Activated CD4-positive, alpha-beta T cell treated with anti-CD3 and anti-CD28 coated beads, Interleukin-2, amount 10 ng/mL, durations not matched to agents 24 days and 14 days (primary cell): ENCODE results near the gene SCFD2. TPM values are rescaled to one million over a fixed set of nuclear protein-coding genes. Genes with fewer than 3 reads are reported as not detected.
"Not testable (repeated sequence)": the region's sequence is repeated elsewhere in the genome, so short reads cannot be mapped to it uniquely, and the experiment has no call there.

Source experiments
- DNase-seq: peaks from one replicate; pipeline ENCODE4 v3.0.0; 2022
- H3K27ac Mint-ChIP-seq: one replicate; pipeline ENCODE4 v1.8.0; 2022; ENCODE audit warnings: mild to moderate bottlenecking, mixed read lengths
- H3K27me3 Mint-ChIP-seq: one replicate; pipeline ENCODE4 v1.8.0; 2022; ENCODE audit warnings: mixed read lengths
- H3K36me3 Mint-ChIP-seq: one replicate; pipeline ENCODE4 v1.8.0; 2022; ENCODE audit warnings: low read depth, mild to moderate bottlenecking, mixed read lengths
- H3K4me1 Mint-ChIP-seq: one replicate; pipeline ENCODE4 v1.8.0; 2021; ENCODE audit warnings: mixed read lengths
- H3K4me3 Mint-ChIP-seq: one replicate; pipeline ENCODE4 v1.8.0; 2022; ENCODE audit warnings: mild to moderate bottlenecking, moderate library complexity, mixed read lengths
- H3K9me3 Mint-ChIP-seq: one replicate; pipeline ENCODE4 v1.8.0; 2021; ENCODE audit warnings: mixed read lengths
- intact Hi-C: fragments of 100-400 bp; cut with micrococcal nuclease; formaldehyde crosslinking; loops from one replicate; pipeline ENCODE4 v1.15.1; 2023
- total RNA-seq: library from RNA; stranded (reverse); gene quantifications from 2 replicates; pipeline ENCODE4 v1.2.3, GENCODE V29; 2022

The SCFD2 gene
- total RNA-seq, 1 donor from 2014 or later, result 39.9 TPM

DNA sequence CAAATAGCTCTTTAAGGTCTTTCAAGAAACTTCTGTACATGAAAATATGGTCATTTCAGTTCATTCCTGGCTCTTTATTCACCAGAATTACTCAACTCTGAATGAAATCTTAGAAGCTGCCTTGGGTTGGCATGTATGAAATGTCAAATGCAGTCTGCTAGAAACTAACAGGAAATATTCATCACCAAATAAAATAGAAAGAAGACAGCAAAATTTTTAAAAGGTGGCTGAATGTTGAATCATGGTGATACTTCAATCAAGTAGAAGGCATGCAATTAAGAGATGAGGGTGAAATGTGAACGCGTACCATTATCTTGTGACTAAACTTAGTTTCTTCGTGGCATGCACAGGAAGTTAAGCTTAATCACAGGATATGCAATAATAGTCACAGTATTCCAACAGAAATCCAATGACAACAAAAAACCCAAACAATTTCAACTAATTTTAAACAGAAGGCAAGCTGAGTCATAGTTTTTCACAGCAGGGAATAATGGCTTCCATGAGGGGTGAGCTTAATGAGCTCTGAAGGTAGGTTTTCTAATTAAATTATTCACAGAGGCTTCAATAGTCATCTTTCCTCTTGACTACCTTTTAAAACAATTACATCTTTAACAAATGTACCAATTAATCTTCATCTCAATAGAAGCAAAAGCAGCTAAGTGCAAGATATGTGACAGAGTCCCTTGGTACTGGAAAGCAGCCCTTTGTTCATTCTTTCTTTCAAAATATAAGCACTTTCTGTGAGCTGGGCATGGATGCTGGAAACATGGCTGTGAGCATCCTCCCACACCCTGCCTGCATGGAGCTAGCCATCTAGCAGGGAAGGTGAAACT is 44.5 kb downstream of the SCFD2 start:
- no peak for DNase-seq
- H3K4me3 Mint-ChIP-seq, result no peak overlapping the region

DNA sequence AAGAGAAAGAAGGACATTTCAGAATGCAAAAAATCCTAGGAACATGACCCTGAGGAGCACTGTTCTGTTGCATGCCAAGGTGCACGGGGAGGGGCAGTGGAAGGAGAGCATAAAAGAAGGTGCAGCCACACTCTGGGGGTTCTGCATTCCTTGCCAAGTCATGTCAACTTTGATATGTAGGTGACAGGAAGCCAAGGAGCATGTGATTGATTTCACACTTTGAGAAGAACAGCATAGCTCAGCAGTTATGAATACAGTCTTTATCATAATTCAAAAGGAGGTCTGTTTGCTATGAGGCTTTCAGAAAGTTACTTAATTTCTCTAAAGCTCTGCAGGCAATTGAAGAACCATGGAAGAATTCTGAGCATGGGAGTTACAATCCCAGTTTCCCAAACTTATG is 50.6 kb downstream of the SCFD2 start:
- no peak for DNase-seq
- Mint-ChIP-seq H3K9me3 (no peaks in the 10 kb centered on the region), H3K4me3 (no peak overlapping the region), H3K36me3 (peaks cover 6% of the 10 kb centered on the region), H3K4me1 (peaks cover 5% of the 10 kb centered on the region), H3K27ac (no peak overlapping the region), H3K27me3 (no peaks in the 10 kb centered on the region)
- intact Hi-C loops, result no loop called here

More for the DNA sequence above, 44.5 kb downstream of the SCFD2 start:
- Mint-ChIP-seq H3K9me3 (peaks cover 2% of the 10 kb centered on the region), H3K27ac (no peak overlapping the region), H3K4me1 (peaks cover 10% of the 10 kb centered on the region), H3K27me3 (no peaks in the 10 kb centered on the region), H3K36me3 (peaks cover 6% of the 10 kb centered on the region)
- intact Hi-C loops, result no loop called here

DNA sequence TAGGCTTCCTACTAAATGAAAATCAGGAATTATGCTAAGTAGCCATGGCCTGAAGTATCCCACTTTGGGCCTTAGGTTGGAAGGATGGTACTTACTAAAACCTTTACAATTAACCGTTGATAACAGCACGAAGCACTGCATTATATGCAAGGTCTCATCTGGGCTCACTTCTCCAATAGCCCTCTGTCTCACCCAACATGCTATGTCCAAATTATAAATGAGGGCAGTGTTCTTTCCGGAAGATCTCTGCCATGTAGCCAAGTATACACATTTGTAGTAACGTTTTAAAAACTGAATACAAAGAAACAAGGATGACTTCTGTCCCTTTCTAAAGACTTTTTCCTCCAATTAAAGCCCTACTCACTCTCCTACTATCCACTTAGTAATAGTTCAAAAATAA is 51.6 kb downstream of the SCFD2 start:
- Mint-ChIP-seq H3K4me3 (no peak overlapping the region), H3K27ac (no peak overlapping the region)
- intact Hi-C loops, result no loop called here

DNA sequence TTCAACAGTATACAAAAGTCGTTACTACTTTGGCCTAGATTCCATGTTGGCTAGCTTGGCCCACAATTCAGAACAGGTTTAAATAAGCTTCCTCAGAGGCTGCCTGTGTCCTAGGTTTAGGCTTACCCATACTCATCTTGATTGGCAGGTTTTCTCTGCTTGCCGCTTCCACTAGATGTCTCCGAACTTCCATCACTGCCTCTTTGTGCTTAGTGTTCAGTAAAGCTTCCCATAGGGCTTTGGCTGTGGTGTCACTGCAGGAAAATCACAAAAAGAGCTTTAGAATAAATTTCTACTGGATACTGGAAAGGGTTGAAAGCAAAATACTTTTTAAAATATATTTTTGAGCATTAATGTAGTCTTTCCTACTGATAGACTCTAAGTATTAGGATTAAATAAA is 52.4 kb downstream of the SCFD2 start:
- H3K36me3 Mint-ChIP-seq, result peaks cover 6% of the 10 kb centered on the region
- no peak overlapping the region for H3K4me3 Mint-ChIP-seq
- DNase-seq, result no peak
- no peaks in the 10 kb centered on the region for H3K27me3 Mint-ChIP-seq
- H3K9me3 Mint-ChIP-seq, result no peaks in the 10 kb centered on the region
- H3K4me1 Mint-ChIP-seq, result peaks cover 5% of the 10 kb centered on the region
- no peak overlapping the region for H3K27ac Mint-ChIP-seq
- intact Hi-C loops, result no loop called here

More for the DNA sequence above, 51.6 kb downstream of the SCFD2 start:
- Mint-ChIP-seq H3K4me1 (peaks cover 5% of the 10 kb centered on the region), H3K9me3 (no peaks in the 10 kb centered on the region), H3K36me3 (peaks cover 6% of the 10 kb centered on the region), H3K27me3 (no peaks in the 10 kb centered on the region)
- no peak for DNase-seq

DNA sequence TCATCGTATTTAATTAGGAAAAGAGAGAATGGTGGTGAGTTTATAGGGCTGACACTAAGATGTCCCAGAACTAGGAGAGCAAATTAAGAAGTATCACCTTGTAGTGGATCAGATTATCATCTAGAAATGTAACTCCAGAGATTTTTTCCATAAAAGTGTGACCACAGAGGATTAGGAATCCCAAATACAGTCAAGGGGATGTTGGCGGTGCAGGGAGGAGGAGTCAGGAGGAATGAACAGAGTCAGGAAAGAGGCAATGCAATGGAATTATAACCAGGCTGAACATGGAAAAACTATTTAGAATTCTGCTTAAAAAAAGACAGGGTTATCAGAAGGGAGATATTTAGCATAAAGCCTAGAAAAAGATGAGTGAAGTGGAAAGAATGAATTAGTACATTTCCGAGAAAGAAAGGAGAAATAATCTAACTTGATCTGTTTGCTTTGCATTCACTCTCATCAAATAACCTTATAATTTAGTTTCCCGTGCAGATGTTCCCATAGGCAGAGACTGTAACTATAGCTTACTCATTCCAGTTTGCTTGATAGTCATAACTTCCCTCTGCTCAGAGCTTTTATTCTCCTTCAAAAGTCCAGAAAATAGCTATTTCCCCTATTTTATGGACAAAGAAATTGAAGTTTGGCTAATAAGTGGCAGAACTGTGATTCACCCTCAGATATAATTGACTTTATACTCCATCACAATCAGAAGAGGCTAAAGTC is 56.4 kb downstream of the SCFD2 start:
- Mint-ChIP-seq H3K27me3 (no peaks in the 10 kb centered on the region), H3K36me3 (peaks cover 16% of the 10 kb centered on the region), H3K9me3 (peaks cover 1% of the 10 kb centered on the region), H3K4me3 (no peak overlapping the region), H3K4me1 (no peaks in the 10 kb centered on the region), H3K27ac (no peak overlapping the region)
- intact Hi-C loops, result no loop called here
- no peak for DNase-seq

DNA sequence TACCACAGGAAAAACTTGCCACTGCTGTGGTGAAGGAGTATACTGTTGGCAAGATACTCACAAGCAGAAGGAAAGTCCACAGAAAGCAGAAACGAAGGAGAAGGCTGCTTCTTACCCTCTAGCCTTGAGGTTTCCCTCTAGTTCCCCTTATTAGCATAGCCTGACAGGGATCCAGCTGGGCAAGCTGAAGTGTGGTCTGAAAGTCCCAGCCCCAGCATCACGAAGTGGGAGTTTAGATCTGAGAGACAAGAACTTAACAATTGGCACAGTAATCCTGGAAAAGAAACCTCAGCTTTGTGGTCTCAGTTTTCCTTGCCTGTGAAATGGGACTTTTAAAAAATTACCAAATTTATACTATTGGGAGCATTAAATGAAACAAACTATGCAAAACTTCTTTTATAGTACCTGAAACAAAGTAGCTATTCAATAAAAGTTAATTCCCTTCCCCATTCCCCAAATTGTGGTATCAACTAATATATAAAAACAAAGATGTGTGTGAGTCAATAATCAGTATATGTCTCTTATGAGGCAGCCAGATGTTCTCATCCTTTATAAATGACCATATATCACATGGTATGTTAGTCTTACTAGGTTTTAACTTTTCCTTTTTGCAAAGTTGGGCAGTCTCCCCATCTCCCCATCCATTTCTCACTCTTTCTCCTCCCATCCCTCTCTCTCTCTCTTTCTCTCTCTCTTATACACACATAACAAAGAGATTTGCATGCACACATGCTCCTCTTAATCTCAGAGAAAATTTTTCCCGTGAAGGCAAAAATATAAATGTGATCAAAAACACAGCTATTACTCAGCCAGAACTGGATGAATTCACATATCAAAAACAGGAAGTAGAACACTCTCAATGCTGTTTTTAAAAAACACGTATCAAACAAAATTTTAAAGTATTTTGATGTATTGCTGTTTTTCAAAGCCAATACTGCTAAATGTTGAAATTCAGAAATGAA is 57.8 kb downstream of the SCFD2 start:
- no peak overlapping the region for H3K27ac Mint-ChIP-seq
- peaks cover 22% of the 10 kb centered on the region for H3K36me3 Mint-ChIP-seq
- H3K4me1 Mint-ChIP-seq, result no peaks in the 10 kb centered on the region
- H3K27me3 Mint-ChIP-seq, result no peaks in the 10 kb centered on the region
- no peak for DNase-seq
- no peak overlapping the region for H3K4me3 Mint-ChIP-seq
- peaks cover 6% of the 10 kb centered on the region for H3K9me3 Mint-ChIP-seq
- intact Hi-C loops, result no loop called here

DNA sequence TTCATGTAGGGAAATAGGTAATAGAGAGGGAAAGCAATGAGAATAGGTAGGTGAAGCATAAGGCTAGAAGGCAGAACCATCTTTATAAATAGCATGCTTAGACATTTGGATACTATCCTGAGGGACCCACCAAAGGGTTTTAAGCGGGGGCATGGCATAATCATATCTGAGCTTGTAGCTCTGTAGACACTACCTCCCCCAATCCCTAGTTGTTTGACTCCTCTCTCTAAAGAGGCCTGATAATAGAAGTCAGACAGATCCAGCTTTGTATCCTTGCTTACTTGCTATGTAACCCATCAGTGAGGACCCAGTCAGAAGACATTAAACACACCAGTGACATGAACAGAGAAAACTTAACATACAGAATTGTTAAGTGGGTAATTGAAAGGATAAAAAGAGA is 58.7 kb downstream of the SCFD2 start:
- DNase-seq, result no peak
- Mint-ChIP-seq H3K4me3 (no peak overlapping the region), H3K4me1 (no peaks in the 10 kb centered on the region), H3K27me3 (no peaks in the 10 kb centered on the region), H3K36me3 (peaks cover 19% of the 10 kb centered on the region), H3K27ac (no peak overlapping the region), H3K9me3 (peaks cover 6% of the 10 kb centered on the region)
- intact Hi-C loops, result no loop called here

DNA sequence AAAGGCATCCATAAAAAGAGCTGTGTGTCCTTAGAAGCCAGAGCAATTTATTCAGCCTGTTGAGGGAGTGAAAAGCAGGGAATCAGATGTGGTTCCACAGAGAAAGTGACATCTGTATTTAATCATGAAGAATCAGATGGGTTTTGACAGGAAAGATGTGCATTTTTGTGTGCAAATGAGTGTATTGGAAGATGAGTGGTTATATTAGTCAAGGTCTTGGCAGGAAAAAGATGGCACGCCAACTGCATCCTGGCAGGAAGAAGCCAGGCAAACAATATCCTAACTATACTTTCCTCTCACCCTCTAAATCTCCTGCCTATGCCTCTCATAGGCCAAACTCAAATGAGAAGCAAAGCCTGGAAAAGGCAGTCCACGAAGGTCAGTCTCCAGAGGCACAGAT is 59.1 kb downstream of the SCFD2 start:
- H3K27ac Mint-ChIP-seq, result no peak overlapping the region
- no peak for DNase-seq
- no peaks in the 10 kb centered on the region for H3K4me1 Mint-ChIP-seq
- intact Hi-C loops, result no loop called here
- no peaks in the 10 kb centered on the region for H3K27me3 Mint-ChIP-seq
- peaks cover 17% of the 10 kb centered on the region for H3K36me3 Mint-ChIP-seq
- H3K4me3 Mint-ChIP-seq, result no peak overlapping the region
- peaks cover 6% of the 10 kb centered on the region for H3K9me3 Mint-ChIP-seq

DNA sequence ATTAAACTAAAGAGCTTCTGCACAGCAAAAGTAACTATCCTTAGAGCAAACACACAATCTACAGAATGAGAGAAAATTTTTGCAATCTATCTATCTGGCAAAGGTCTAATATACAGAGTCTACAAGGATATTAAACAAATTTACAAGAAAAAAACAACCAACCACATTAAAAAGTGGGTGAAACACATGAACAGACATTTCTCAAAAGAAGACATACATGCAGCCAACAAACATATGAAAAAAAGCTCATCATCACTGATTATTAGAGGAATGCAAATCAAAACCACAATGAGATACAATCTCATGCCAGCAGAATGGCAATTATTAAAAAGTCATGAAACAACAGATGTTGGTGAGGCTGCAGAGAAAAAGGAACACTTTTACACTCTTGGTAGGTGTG is 73.7 kb downstream of the SCFD2 start:
- H3K9me3 Mint-ChIP-seq, result peaks cover 28% of the 10 kb centered on the region
- H3K27ac Mint-ChIP-seq, DNase-seq, H3K36me3 Mint-ChIP-seq, H3K4me1 Mint-ChIP-seq, H3K4me3 Mint-ChIP-seq, H3K27me3 Mint-ChIP-seq, intact Hi-C loops: not testable (repeated sequence)

DNA sequence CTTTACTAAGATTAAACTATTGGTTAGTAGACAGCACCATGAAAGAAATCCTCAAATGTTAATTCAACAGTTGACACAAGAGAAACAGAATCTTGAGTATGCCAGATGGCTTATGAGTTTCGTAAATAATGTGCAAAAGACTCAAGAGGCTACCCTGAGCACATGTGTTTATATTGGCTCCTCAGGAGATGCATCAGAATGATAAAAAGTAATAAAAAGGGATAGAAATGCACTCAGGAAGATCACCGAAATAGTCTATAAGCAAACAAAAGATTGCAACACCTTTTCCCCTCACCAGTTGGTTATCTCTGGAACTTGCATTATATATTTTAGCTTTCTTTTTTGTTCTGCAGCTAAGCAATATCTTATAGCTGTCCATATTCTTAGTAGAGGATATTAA is 84.4 kb downstream of the SCFD2 start:
- no peaks in the 10 kb centered on the region for H3K4me1 Mint-ChIP-seq
- peaks cover 8% of the 10 kb centered on the region for H3K36me3 Mint-ChIP-seq
- no peak for DNase-seq
- no peak overlapping the region for H3K4me3 Mint-ChIP-seq
- no peak overlapping the region for H3K27ac Mint-ChIP-seq
- H3K9me3 Mint-ChIP-seq, result no peaks in the 10 kb centered on the region
- intact Hi-C loops, result no loop called here
- H3K27me3 Mint-ChIP-seq, result no peaks in the 10 kb centered on the region

DNA sequence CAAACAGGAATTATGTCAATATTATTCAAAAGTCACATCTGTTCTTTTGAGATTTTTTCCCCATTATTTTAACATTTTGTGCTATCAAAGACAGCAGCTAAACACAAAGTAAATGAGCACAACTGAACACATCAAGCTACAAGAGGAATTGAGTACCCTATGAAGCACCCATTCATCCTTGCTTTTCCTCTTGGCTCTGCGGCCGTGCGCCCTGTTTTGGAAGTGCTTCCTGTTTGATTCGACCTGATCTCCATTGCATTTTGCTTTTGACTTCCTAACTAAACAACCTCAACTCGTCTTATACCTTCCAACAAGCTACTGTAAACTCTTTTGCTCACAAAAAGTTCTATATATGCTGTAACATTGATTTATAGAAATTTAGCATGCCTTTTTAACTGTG is 85.0 kb downstream of the SCFD2 start:
- intact Hi-C loops, result no loop called here
- H3K27me3 Mint-ChIP-seq, result no peaks in the 10 kb centered on the region
- no peak for DNase-seq
- no peak overlapping the region for H3K4me3 Mint-ChIP-seq
- H3K4me1 Mint-ChIP-seq, result no peaks in the 10 kb centered on the region
- H3K9me3 Mint-ChIP-seq, result no peaks in the 10 kb centered on the region
- no peak overlapping the region for H3K27ac Mint-ChIP-seq
- H3K36me3 Mint-ChIP-seq, result peaks cover 8% of the 10 kb centered on the region

DNA sequence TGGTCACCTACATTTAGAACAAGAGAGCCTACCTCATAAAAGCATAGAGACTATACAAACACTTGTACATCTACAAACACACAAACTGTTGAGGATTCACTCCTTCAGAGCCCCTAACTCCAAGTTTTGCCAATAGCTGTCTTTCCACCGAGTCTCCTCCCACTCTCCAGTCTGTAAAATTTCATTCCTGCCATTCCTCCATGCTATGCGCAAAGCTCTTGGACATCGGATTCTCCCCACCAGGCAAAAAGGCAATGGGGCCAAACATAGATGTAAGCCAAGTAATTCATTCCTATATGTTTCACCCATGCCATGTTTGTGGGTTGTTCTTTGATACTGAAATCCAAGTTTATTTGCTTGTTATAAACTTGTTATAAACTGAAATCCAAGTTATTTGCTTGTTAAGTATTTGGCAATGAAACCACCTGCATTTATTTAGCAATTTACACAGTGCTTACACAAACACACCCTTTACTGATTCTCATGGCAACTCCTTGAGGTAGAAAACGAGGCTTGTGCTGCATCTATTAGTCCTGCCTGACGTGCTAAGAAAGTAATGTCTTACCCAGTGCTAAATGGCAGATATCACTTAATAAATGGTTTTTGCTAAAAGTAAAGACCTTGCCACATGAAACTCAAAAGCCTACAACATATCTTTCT is 91.1 kb downstream of the SCFD2 start:
- no peak for DNase-seq
- no peaks in the 10 kb centered on the region for H3K9me3 Mint-ChIP-seq
- peaks cover 22% of the 10 kb centered on the region for H3K36me3 Mint-ChIP-seq
- no peaks in the 10 kb centered on the region for H3K4me1 Mint-ChIP-seq
- no peak overlapping the region for H3K27ac Mint-ChIP-seq
- H3K4me3 Mint-ChIP-seq, result no peak overlapping the region
- intact Hi-C loops, result no loop called here
- H3K27me3 Mint-ChIP-seq, result no peaks in the 10 kb centered on the region

DNA sequence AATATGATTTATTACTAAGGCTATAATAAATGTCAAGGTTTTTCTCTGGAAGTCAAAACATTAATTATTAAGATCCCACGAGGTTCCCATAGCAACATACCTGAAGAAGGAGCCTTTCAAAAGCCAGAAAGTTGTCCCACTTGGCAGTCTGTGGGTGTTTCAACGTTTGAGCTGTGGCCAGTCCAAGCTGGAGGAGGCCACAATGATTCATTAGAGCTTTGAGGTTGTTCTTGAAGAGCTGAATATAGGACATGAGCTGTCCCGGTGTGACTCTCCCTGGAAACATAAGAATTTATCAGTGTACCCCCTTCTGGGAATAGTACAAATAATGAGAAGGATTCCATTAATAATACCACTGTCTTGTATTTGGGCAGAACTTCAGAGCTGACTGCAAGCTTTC is 92.1 kb downstream of the SCFD2 start:
- no peaks in the 10 kb centered on the region for H3K9me3 Mint-ChIP-seq
- no peak overlapping the region for H3K4me3 Mint-ChIP-seq
- H3K4me1 Mint-ChIP-seq, result no peaks in the 10 kb centered on the region
- H3K27me3 Mint-ChIP-seq, result no peaks in the 10 kb centered on the region
- intact Hi-C loops, result no loop called here
- H3K27ac Mint-ChIP-seq, result no peak overlapping the region
- DNase-seq, result no peak
- peaks cover 22% of the 10 kb centered on the region for H3K36me3 Mint-ChIP-seq
